HG02885 (cell line): ENCODE results near the gene KIF26A.

Experiments used
- ATAC-seq: cut with Tn5 transposase; IDR thresholded peaks from one replicate; pipeline ENCODE4 v1.9.1; 2021; ENCODE audit warnings: mild to moderate bottlenecking; ENCODE audit not compliant: unreplicated experiment, poor library complexity

The KIF26A gene

GRCh38 chr14:104228716-104229533 lies 90.5 kb downstream of the KIF26A start:
- no peak for ATAC-seq

- no peak for ATAC-seq
Observed at GRCh38 chr14:104229534-104230055, 91.2 kb downstream of the KIF26A start.

GRCh38 chr14:104230119-104230815 lies 91.9 kb downstream of the KIF26A start:
- no peak for ATAC-seq
